Ascending aorta (tissue), 2 donors: ENCODE measurements around the gene DDX5. TPM values are rescaled to one million over a fixed set of nuclear protein-coding genes. Genes with fewer than 3 reads are reported as not detected.
"Not testable (repeated sequence)": the region's sequence is repeated elsewhere in the genome, so short reads cannot be mapped to it uniquely, and the experiment has no call there.

ENCODE experiments used
- DNase-seq, 2 donors: peaks; one replicate each; pipeline ENCODE4 v3.0.0-alpha.2; 2019; ENCODE audit warnings: low spot score in 2 of 2
- H3K27ac ChIP-seq, 2 donors: fragments of 200-600 bp; sonication (generic); one replicate each; pipeline ENCODE4 v1.5.1; 2016 to 2017; ENCODE audit warnings: mild to moderate bottlenecking in 1 of 2
- H3K27me3 ChIP-seq: fragments of 200-600 bp; sonication (generic); one replicate; pipeline ENCODE4 v1.5.1; 2017
- H3K36me3 ChIP-seq, 2 donors: fragments of 200-600 bp; sonication (generic); one replicate each; pipeline ENCODE4 v1.5.1; 2016
- H3K4me1 ChIP-seq, 2 donors: fragments of 200-600 bp; sonication (generic); one replicate each; pipeline ENCODE4 v1.5.1; 2016 to 2017; ENCODE audit warnings: mild to moderate bottlenecking in 1 of 2
- H3K4me3 ChIP-seq, 2 donors: fragments of 200-600 bp; sonication (generic); one replicate each; pipeline ENCODE4 v1.5.1; 2016 to 2017; ENCODE audit warnings: mild to moderate bottlenecking in 1 of 2
- H3K9me3 ChIP-seq, 2 donors: fragments of 200-600 bp; sonication (generic); one replicate each; pipeline ENCODE4 v1.5.1; 2016
- intact Hi-C: fragments of 100-400 bp; cut with DNase I; formaldehyde crosslinking; loops from one replicate; pipeline ENCODE4 v1.15.1; 2023
- total RNA-seq: library from RNA; depleted of rRNA; stranded (reverse); fragments of >200 nt; gene quantifications from one replicate; pipeline ENCODE4 v1.1.0, GENCODE V29; 2016
- TF ChIP-seq, protein P1 (sequence below), 3 experiments: fragments of 200-600 bp in 2 of 3; fragments of 450-650 bp in 1 of 3; sonication (generic) in 2 of 3; IDR thresholded peaks; one replicate each; pipeline ENCODE4 v1.5.1; 2016 to 2019; ENCODE audit warnings: antibody characterized with exemption in 3 of 3, mild to moderate bottlenecking in 1 of 3, moderate library complexity in 1 of 3

DDX5 gene
- total RNA-seq, 1 donor from 2014 or later = 564 TPM

DNA sequence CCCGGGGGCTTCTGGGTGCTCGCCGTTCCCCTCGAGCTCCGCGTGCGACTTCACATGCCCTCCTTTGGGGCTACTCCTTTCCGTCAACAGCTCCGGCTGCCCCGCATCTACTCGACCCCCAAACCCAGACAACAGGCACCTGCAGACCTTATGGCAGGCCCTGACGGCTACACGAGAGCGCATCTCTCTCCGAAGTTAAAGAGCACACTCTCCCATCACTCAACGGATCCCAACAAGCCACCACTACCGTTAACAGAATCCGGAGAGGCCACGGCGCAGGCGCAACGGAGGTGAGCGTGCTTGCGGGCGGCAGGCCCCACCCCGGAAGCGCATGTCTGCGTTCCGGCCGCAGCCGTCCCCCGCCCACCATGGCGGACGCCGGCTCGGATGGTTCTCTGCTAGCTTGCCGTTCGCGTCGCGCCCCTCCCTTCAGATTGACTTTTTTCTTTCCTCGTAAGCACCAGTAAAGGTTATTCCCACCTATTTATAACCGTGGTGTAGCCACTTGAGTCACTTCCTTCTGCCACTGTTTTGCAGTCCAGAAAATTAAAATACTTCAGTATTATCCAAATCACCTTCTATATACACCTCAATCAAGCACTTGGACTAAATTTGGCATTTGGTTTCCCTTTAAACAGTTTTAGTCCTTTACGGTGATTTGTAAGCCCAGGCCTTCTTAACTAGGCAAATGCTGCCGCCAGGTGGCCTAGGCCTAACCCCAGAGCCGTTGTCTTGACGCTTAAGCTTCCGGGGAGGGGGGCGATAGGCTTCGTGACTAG is 9.1 kb downstream of the DDX5 start, which contains the start of gene POLG2:
Gene POLG2 (minus strand): TSS at position 269 of the 779 bp plus-strand sequence. CDS start 86 bp downstream, at position 183.
- intact Hi-C loops = loop anchor here (1.0 to 10.0 kb wide), 2 partner anchors 9 to 172 kb away; partner anchors contain the start of genes CEP95 and DDX5
- TF ChIP-seq, protein P1, sequence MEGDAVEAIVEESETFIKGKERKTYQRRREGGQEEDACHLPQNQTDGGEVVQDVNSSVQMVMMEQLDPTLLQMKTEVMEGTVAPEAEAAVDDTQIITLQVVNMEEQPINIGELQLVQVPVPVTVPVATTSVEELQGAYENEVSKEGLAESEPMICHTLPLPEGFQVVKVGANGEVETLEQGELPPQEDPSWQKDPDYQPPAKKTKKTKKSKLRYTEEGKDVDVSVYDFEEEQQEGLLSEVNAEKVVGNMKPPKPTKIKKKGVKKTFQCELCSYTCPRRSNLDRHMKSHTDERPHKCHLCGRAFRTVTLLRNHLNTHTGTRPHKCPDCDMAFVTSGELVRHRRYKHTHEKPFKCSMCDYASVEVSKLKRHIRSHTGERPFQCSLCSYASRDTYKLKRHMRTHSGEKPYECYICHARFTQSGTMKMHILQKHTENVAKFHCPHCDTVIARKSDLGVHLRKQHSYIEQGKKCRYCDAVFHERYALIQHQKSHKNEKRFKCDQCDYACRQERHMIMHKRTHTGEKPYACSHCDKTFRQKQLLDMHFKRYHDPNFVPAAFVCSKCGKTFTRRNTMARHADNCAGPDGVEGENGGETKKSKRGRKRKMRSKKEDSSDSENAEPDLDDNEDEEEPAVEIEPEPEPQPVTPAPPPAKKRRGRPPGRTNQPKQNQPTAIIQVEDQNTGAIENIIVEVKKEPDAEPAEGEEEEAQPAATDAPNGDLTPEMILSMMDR (IDR thresholded peaks at IDR 0.05) = peak; percentile 33 to 45 (median 37)
- H3K36me3 ChIP-seq = peaks cover 26 to 48% of the 10 kb centered on the region in 2 donors
- peaks cover 12 to 39% of the 10 kb centered on the region in 2 donors for H3K4me1 ChIP-seq
- H3K4me3 ChIP-seq = peak within 1 kb of the TSS; percentile 81 to 95
- peak within 1 kb of the TSS; percentile 82 to 85 for H3K27ac ChIP-seq
- no peaks in the 10 kb centered on the region for H3K27me3 ChIP-seq
- peak; percentile 47 to 96 for DNase-seq
- no peaks in the 10 kb centered on the region for H3K9me3 ChIP-seq

DNA sequence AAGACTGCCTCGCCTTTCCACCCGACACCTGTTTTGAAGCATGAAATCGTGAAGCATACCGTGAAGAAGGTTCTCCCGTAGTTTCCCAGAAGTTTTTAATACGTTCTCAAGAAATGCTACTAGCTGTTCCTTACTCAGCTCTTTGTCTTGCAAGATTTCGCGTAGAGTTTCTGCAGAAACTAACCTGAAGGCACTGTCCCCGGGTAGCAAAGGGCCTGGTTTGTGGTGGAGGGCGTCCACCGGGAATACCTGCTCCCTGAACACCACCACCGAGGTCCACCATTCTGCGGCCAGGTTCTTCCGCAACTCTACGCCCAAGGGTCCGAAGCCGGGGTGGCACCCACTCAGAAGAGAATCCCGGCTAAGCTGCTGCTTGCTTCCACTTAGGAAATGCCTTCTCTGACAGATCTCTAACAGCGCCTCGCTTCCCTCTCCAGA is 9.7 kb downstream of the DDX5 start:
- intact Hi-C loops = loop anchor here (10.0 kb wide), 1 partner anchor 172 kb away; no protein-coding TSS in a partner anchor
- TF ChIP-seq, protein P1 (IDR thresholded peaks at IDR 0.05) = no peak
- Histone ChIP-seq H3K27ac (peak overlapping the region; percentile 82 to 85), H3K4me3 (peak overlapping the region; percentile 81 to 95), H3K9me3 (no peaks in the 10 kb centered on the region), H3K36me3 (peaks cover 23 to 46% of the 10 kb centered on the region in 2 donors), H3K4me1 (peaks cover 10 to 38% of the 10 kb centered on the region in 2 donors), H3K27me3 (no peaks in the 10 kb centered on the region)
- no peak for DNase-seq

DNA sequence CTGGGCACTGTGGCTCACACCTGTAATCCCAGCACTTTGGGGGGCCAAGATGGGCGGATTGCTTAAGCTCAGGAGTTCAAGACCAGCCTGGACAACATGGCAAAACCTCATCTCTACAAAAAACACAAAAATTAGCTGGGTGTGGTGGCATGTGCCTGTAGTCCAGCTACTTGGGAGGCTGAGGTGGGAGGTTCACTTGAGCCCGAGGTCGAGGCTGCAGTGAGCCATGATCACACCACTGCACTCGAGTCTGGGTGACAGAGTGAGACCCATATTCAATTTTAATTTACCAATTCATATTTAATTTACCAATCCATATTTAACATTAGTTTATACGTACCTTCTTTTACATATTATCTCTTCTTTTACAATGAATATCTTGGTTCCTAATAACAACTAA is 10.8 kb downstream of the DDX5 start:
- not testable (repeated sequence) for DNase-seq, H3K9me3 ChIP-seq, H3K27ac ChIP-seq, H3K27me3 ChIP-seq
- peaks cover 9 to 30% of the 10 kb centered on the region in 2 donors for H3K4me1 ChIP-seq
- H3K4me3 ChIP-seq = peak overlapping the region; percentile 81 to 95
- intact Hi-C loops = loop anchor here (10.0 kb wide), 1 partner anchor 170 kb away; no protein-coding TSS in a partner anchor
- peaks cover 20 to 46% of the 10 kb centered on the region in 2 donors for H3K36me3 ChIP-seq

DNA sequence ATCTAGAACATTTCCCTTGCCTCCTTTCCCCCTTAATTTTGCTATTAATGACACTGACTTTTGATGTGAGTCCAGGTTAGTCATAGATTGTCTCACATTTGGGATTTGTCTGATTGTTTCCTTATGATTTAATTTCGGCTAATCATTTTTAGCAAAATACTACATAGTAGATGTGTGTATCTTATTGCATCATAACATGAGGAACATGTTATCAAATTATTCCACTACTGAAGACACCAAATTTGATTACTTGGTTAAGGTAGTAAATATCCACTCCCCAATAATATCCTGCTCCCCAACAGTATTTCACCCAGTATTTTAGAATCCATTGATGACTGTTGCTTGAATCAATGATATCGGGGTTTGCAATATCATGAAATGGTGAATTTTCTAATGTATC is 12.0 kb downstream of the DDX5 start:
- H3K9me3 ChIP-seq = no peaks in the 10 kb centered on the region
- H3K4me3 ChIP-seq = no peak overlapping the region
- peaks cover 9 to 27% of the 10 kb centered on the region in 2 donors for H3K4me1 ChIP-seq
- no peak overlapping the region for H3K27ac ChIP-seq
- intact Hi-C loops = loop anchor here (10.0 kb wide), 1 partner anchor 169 kb away; no protein-coding TSS in a partner anchor
- peaks cover 20 to 46% of the 10 kb centered on the region in 2 donors for H3K36me3 ChIP-seq
- no peaks in the 10 kb centered on the region for H3K27me3 ChIP-seq
- TF ChIP-seq, protein P1 (IDR thresholded peaks at IDR 0.05) = no peak
- DNase-seq = no peak

GRCh38 chr17:64492481-64493109 is 13.5 kb downstream of the DDX5 start:
- Histone ChIP-seq H3K4me1 (peaks cover 9 to 20% of the 10 kb centered on the region in 2 donors), H3K9me3 (no peaks in the 10 kb centered on the region), H3K27me3 (no peaks in the 10 kb centered on the region), H3K4me3 (no peak overlapping the region), H3K36me3 (peaks cover 21 to 41% of the 10 kb centered on the region in 2 donors), H3K27ac (no peak overlapping the region)
- no peak for DNase-seq
- TF ChIP-seq, protein P1 (IDR thresholded peaks at IDR 0.05) = peak; percentile 30 to 47 (median 38)
- intact Hi-C loops = loop anchor here (10.0 kb wide), 1 partner anchor 168 kb away; no protein-coding TSS in a partner anchor
